HG03066 (cell line): Measurements from ENCODE around the gene EIF4G2.

Experiments
- ATAC-seq: cut with Tn5 transposase; IDR thresholded peaks from one replicate; pipeline ENCODE4 v1.9.1; 2021; ENCODE audit warnings: low read depth; ENCODE audit not compliant: unreplicated experiment

Gene EIF4G2

DNA sequence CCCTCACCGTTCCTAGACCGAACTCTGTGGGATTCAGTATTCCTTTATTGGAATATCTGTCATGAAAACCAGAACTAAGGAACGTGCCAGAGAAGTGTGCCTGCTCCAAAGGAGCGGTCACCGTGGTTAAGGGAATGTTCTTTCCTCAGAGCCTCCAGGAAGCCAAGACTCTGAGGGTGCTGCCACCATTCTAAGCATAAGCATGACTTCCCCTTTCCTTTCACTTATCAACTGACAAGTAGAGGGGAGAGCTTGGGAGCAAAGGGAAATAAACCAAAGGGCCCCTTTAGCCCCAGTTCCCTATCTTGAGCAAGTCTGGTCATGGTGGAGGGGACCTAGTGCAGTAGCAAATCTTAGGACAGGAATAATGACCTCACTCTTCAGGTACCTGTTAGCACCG lies 30.9 kb downstream of the EIF4G2 start:
- no peak for ATAC-seq

DNA sequence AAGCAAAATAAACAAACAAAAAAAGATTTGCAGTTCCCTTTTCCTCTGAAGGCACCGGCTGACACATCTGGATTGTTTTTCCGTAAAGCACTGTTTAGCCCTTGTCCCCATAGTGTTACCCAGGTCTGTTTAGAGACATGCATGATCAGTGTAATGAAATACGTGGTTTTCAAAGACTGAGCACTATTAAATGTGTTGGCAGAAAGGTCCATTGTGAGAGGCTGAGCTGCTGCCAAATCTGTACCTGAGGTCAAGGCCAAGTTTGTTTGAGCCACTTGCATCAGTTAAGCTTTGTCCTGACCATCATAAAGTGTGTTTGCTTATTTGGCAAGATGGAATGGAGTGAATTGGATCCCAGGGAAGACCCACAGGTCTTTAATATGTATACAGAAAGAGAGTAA lies 31.3 kb downstream of the EIF4G2 start:
- no peak for ATAC-seq

DNA sequence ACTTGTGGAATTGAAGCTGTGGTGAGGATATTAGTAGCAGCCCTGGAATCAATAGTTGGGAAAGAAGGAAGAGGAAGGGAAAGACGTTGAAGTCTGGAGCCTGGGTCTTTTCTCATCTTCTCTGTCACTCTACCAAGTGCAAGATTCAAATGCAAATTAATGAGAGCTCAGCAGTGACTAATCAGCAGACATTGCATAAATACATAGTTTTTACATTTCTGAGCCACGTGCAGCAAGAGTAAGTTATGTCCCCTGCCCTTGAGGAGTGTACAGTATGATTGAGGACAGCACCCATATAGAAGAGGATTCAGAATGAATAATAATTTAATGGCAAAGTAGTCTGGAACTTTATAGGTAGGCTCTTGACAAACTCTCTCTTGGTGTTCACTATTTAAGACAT lies 33.9 kb downstream of the EIF4G2 start:
- no peak for ATAC-seq

DNA sequence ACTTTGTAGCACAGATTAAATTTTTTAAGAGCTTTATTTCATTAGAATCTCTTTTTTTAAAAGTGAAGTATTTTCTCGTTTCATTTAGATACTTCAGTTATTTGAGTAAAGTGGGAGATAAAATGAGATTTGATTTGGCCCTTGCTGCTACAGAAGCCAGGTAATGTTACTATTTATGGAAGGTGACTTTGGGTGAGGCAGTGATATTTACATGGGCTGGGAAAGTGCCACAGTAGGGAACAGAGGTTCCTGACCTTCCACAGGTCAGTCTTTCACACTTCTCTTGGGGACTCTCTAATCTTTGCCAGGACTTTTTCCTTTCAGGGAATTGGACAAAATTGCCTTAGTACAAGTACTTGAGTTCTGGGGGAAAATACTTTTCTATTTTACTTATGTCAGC lies 37.3 kb downstream of the EIF4G2 start:
- no peak for ATAC-seq

DNA sequence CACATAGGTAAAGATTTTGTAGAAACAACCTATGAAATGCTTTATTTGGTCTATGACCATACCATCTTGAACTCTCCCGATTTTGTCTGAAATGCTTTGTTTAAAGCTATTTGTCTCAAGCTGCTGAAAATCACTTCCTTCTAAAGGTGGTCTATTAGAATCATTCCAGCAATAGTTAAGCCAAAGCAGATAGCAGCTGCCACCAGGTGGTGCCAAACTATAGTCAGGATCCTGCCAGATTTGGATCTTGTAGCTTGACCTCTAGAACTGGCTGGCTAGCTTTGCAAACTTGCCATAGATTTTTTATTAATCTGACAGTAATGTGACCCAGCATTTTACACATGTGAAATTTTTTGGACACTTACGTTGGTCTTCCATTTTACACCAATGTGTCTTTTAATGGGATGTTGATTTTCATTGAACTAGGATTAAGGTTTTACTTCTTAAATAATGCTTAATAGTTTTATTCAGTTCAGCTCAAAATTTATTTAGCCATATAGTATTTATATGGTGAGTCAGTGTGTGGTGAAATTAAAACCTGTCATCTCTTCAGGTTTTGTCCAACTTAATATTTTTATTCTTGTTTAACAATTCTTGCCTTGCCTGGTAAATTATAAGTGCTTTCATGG lies 38.0 kb downstream of the EIF4G2 start:
- no peak for ATAC-seq

DNA sequence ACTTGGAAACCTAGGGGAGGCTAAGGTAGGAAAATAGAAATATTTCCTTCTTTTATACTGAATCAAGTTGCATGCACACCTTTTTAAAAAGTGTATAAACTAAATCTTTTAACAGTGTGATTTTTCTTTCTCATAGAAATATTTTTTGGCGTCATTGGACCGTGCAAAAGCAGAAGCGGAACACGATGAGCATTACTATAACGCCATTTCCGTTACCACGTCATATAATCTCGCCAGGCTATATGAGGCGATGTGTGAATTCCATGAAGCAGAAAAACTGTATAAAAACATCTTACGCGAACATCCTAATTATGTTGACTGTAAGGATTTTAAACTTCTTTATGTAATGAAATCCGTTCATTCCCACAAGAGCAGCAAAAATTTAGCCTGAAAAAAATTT lies 44.3 kb downstream of the EIF4G2 start:
- no peak for ATAC-seq

DNA sequence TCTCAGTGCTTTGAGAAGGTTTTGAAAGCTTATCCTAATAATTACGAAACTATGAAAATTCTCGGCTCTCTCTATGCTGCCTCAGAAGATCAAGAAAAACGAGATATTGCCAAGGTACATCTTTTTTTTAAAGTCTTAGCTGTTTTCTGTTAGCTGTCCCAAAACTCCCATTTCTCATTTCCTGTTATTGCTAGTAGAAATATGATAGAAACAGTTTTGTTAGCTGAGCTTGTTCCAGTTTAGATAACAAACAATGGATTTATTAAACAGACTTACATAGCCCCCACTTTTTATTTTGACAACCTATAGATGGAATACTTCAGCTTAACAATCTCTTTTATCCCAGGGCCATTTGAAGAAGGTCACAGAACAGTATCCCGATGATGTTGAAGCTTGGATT lies 45.0 kb downstream of the EIF4G2 start:
- ATAC-seq, result no peak

DNA sequence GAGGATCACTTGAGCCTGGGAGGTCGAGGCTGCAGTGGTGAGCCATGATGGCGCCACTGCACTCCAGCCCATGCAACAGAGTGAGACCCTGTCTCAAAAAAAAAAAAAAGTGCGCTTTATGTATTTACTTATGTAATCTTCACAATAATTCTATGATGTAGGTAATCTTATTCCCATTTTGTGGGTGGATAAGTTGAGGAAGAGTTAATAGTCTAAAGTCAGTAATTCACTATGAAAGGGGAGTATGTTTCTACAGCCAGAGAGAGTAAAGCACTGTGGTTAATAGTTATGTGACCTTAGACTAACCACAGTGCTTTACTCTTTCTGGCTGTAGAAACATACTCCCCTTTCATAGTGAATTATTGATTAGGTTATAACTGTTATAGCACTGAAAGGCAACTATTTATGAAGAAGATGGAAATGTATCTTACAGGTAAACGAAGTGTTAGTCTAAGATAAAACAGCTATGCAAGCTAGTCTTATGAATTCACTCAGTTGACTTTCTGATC lies 45.8 kb downstream of the EIF4G2 start:
- no peak for ATAC-seq

DNA sequence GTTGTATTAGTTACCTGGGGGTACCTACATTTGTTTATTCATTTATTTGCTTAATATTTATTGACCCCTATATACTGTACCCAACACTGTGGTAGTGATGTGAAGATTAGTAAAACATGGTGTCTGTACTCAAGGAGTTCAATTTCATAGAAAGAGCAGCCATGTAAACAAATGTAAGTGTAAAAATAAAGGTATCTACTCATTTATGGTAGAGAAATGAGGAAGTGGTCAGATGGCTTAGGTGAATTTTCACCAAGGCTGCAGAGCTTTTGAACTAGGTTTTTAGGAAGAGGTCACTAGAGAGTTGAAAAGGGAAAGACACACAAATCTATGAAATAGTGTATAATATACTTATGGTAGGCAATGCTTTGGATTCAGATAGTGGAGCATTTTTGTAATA lies 46.5 kb downstream of the EIF4G2 start:
- ATAC-seq, result peak; percentile 90

DNA sequence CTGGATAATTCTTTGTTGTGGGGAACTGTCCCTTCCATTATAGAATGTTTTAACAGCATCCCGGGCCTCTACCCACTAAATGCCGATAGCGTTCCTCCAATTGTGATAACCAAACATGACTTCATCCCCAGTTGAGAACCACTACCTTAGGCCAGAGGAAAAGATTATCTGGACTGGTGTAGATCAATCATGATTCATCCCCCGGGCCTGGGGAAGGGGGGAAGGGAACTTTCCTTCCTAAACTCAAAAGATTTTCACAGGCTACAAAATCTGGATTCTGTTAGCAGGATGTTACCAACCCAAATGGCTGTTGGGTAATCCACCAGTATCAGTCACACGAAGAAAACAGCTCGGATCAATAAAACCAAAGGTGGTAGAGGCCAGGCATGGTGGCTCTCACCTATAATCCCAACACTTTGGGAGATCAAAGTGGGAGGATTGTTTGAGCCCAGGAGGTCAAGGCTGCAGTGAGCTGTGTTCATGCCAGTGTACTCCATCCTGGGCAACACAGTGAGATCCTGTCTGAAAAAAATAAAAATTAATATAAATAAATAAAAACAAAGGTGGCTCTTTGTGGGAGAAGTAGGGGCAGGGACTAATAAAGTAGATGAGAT lies 47.5 kb downstream of the EIF4G2 start:
- ATAC-seq, result no peak

DNA sequence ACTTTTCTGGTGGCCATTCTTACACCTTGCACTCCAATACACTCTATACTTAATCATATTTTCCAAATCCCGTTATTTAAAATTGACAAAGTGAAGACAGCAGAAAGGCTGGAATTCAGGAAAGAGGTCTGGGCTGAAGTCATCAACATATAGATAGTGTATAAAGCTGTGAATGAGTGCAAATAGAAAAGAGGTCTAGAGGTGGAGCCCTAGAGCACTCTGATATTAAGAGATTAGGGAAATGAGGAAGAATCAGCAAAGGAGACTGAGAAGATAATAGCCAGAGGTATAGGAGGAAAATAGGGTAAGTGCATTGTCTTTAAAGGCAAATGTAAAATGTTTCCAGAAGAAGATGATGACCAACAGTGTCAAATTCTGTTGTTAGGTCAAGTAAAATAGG lies 49.8 kb downstream of the EIF4G2 start:
- no peak for ATAC-seq

DNA sequence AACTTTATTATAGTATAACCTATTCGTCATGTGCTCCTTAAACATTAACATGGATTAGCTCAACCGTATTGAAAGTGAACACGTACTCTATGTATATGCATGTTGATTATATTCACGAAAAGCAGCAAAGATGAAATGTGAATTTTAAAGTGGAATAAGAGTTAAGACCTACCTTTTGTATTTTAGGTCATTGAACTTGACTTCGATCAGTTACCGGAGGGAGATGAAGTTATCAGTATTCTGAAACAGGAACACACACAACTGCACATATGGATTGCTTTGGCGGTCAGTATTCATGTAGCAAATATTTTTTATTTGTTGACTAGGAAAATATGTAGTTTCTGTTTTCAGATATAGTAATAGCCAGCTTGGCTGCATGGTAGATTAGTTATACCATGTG lies 56.2 kb downstream of the EIF4G2 start:
- ATAC-seq, result no peak

DNA sequence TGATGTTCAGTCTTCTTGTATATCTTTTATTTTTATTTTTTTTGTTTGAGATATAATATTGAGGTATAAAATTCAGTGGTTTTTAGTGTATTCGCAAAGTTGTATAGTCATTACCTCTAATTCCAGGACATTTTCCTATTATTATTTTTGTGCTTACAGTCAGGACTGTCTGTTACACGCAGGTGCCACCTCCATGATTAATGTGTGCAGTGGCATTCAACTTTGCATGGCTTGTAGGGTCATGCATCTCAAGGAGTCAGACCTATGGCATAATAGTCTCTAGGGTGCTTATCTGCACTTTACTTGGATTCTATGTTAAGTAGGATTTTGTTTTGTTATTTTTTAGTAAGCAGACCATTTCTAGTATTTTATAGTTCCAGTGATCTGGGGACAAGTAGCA lies 56.7 kb downstream of the EIF4G2 start:
- no peak for ATAC-seq

DNA sequence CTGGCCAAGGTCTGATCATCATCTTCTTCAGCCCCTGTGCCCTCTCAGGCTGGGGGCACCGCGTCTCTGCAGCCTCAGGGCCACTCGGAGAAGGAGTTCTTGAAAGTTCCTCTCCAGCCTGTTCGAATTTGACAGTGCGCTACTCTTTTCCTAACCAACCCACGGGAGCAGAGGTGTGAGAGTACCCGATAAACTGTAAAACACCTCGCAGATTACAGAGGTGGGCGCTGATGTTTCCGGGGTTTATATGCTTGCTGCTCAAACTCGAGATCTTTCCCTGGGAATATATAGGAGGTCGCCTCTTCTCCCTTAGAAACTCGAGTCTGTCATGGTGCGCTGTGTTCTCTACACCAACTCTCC lies 57.2 kb downstream of the EIF4G2 start:
- ATAC-seq, result peak; percentile 12

DNA sequence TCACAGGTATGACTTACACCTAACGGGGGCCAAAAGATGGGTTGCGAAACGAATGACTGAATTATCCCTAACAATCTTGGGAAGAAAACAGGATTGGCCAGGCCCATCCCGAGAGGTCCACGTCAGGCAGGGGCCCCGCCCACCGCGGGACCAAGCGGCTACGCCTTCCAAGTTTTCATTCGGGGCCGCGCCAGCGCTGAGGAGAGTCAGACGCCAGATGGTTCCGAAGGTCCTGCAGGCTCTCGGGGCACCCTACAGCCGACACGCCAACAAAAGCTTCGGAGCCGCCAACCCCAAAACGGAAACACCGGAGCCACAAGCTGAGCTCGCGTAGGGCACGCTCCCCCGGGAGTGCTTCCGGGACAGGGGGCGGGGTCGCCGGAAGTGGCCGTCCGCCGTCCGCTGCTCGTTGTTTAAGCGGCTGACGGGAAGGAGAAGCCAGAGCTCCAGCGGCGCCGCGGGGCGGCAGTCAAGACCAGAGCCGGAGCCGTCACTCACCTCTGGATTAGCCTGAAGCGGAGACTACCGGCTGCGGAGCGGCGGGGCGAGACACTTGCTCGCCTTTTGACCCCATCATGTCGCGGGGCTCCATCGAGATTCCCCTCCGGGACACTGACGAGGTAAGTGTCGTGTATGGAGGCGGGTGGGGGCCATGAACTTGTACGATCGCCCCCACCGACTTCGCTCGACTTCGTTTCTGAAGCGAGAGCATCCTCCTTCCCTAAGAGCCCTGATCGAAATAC lies 57.7 kb downstream of the EIF4G2 start, which contains the start of gene CTR9:
CTR9 (plus strand) TSS at position 409 of the 743 bp plus-strand sequence; CDS start at position 576, 167 bp downstream.
- ATAC-seq, result peak; percentile 91

DNA sequence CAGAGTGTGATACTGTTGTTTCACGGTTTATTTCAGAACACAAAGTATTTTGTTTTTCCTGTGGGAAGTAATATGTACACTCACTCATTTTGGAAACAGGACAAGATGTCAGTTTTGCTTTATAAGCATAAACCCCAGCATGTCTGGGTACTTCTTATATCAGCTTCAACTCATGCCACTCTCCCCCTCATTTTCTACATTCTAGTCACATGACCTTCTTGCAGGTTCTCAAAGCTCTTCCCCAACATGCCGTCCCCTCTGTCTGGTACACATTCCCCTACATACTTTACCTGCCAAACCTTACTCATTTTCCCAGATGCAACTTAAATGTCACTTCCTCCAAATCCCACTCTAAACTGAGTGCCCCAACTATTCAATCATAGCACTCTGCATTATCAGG lies 59.2 kb downstream of the EIF4G2 start:
- no peak for ATAC-seq

DNA sequence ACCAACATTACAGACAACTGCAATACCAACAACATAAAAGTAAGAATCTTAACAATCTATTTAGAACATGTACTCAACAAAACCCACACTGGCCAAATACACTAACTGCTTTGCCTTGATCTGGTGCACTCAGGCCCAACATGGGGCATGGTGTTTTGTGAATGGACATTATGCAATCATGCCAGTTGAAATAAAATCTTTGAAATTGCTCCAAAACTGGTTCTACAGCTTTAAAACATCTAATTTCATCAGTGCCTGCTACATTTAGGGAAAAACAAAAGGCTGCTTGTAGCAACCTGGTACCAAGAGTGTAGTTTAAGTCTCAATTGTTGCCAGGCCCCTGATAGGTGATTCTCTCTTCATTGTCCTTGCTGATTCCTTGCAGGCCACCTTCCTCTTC lies 61.0 kb downstream of the EIF4G2 start:
- ATAC-seq, result no peak
